Measurements from ENCODE around the gene HSPA5.

The HSPA5 gene

GRCh38 chr9:125189361-125190289 lies 51.5 kb downstream of the HSPA5 start, which contains the start of gene PPP6C:
Gene PPP6C (minus strand): TSS chr9:125189803. CDS start chr9:125189718, 85 bp downstream.
- peak; percentile 95 for DNase-seq

GRCh38 chr9:125189011-125189360 lies 52.2 kb downstream of the HSPA5 start:
- no peak for DNase-seq

All from fibroblast of skin of back (primary cell).